GM12891 (cell line): Measurements from ENCODE around the gene SURF4.
"Not testable (repeated sequence)": the region's sequence is repeated elsewhere in the genome, so short reads cannot be mapped to it uniquely, and the experiment has no call there.

ENCODE experiments used
- DNase-seq: peaks from one replicate; pipeline ENCODE4 v3.0.0; 2011; ENCODE audit warnings: low spot score; ENCODE audit not compliant: insufficient read length
- FAIRE-seq: peaks from 2 replicates; lab custom pipeline; 2011; peaks lifted over from hg19 to GRCh38; lab: Jason Lieb, UNC
- PAX5 ChIP-seq: IDR thresholded peaks from 2 replicates; pipeline ENCODE4 v1.6.1; 2011; ENCODE audit warnings: low read length, moderate library complexity, mild to moderate bottlenecking; ENCODE audit not compliant: insufficient read depth, severe bottlenecking
- POLR2A ChIP-seq: IDR thresholded peaks from 2 replicates; pipeline ENCODE4 v1.6.1; 2011; ENCODE audit warnings: low read depth, low read length, control low read depth
- POLR2AphosphoS5 ChIP-seq: IDR thresholded peaks from 2 replicates; pipeline ENCODE4 v1.6.1; 2011; ENCODE audit warnings: low read depth, low read length, control low read depth
- POU2F2 ChIP-seq: IDR thresholded peaks from 2 replicates; pipeline ENCODE4 v1.6.1; 2011; ENCODE audit warnings: low read depth, mild to moderate bottlenecking, control low read depth, low read length, moderate library complexity
- SPI1 ChIP-seq: IDR thresholded peaks from 2 replicates; pipeline ENCODE4 v1.6.1; 2011; ENCODE audit warnings: low read depth, low read length, control low read depth
- TAF1 ChIP-seq: IDR thresholded peaks from 2 replicates; pipeline ENCODE4 v1.6.1; 2011; ENCODE audit warnings: low read depth, low read length, control low read depth

SURF4 gene

GRCh38 chr9:133386338-133386737 is 10.5 kb upstream of the SURF4 start:
- DNase-seq (no peak), FAIRE-seq (no peak)
- TF ChIP-seq POU2F2: no peak
- no peak for TF ChIP-seq POLR2A
- no peak for TF ChIP-seq PAX5
- no peak for TF ChIP-seq POLR2AphosphoS5
- no peak for TF ChIP-seq SPI1
- no peak for TF ChIP-seq TAF1

- DNase-seq (no peak), FAIRE-seq (no peak)
- TF ChIP-seq POLR2AphosphoS5: no peak
- no peak for TF ChIP-seq POU2F2
- TF ChIP-seq TAF1: no peak
- no peak for TF ChIP-seq SPI1
- TF ChIP-seq POLR2A: no peak
- no peak for TF ChIP-seq PAX5
Measured at GRCh38 chr9:133385452-133385851, 9.6 kb upstream of the SURF4 start.

- no peak for DNase-seq
- TF ChIP-seq POLR2A (no peak), SPI1 (no peak), POLR2AphosphoS5 (no peak), TAF1 (no peak), PAX5 (no peak), POU2F2 (no peak)
- no peak for FAIRE-seq
Measured at GRCh38 chr9:133384736-133385321, 9.0 kb upstream of the SURF4 start.

- FAIRE-seq (no peak), DNase-seq (no peak)
- TF ChIP-seq TAF1 (no peak), SPI1 (no peak), PAX5 (no peak), POLR2A (no peak), POU2F2 (no peak), POLR2AphosphoS5 (no peak)
Measured at GRCh38 chr9:133383438-133383837, 7.6 kb upstream of the SURF4 start.

GRCh38 chr9:133382507-133383141 is 6.8 kb upstream of the SURF4 start:
- no peak for TF ChIP-seq POLR2A
- TF ChIP-seq PAX5: no peak
- TF ChIP-seq TAF1: no peak
- TF ChIP-seq SPI1: no peak
- TF ChIP-seq POU2F2: no peak
- FAIRE-seq (no peak), DNase-seq (no peak)

GRCh38 chr9:133380734-133381133 is 4.9 kb upstream of the SURF4 start:
- no peak for DNase-seq
- FAIRE-seq: no peak
- TF ChIP-seq TAF1 (no peak), POLR2A (no peak), PAX5 (no peak), POU2F2 (no peak), SPI1 (no peak), POLR2AphosphoS5 (no peak)

GRCh38 chr9:133379153-133380086 is 3.6 kb upstream of the SURF4 start:
- FAIRE-seq: no peak
- no peak for DNase-seq
- TF ChIP-seq POLR2A (no peak), PAX5 (no peak), POU2F2 (no peak)

GRCh38 chr9:133378408-133378962 is 2.6 kb upstream of the SURF4 start:
- no peak for FAIRE-seq
- DNase-seq: no peak
- no peak for TF ChIP-seq POLR2AphosphoS5
- no peak for TF ChIP-seq POU2F2
- no peak for TF ChIP-seq PAX5
- no peak for TF ChIP-seq TAF1
- TF ChIP-seq POLR2A: no peak

- DNase-seq (no peak), FAIRE-seq (no peak)
- TF ChIP-seq POLR2A: no peak
- no peak for TF ChIP-seq POU2F2
- no peak for TF ChIP-seq POLR2AphosphoS5
- TF ChIP-seq TAF1: no peak
- no peak for TF ChIP-seq PAX5
- TF ChIP-seq SPI1: no peak
Measured at GRCh38 chr9:133377721-133378216, 1.9 kb upstream of the SURF4 start.

GRCh38 chr9:133377280-133377679 is 1.4 kb upstream of the SURF4 start:
- not testable (repeated sequence) for DNase-seq, FAIRE-seq
